Adrenal gland (tissue), 5 donors: ENCODE data around the gene PTPRO.

Experiments used
- CTCF ChIP-seq, 6 experiments: fragments of 450-650 bp in 4 of 6; fragments of 200-600 bp in 2 of 6; sonication (generic) in 1 of 6; IDR thresholded peaks; 1 replicate in 5 of 6; 2 replicates in 1 of 6; pipeline versions ENCODE4 v1.5.1 to v1.8.0; 2016 to 2021; ENCODE audit warnings: antibody characterized with exemption in 6 of 6, mild to moderate bottlenecking in 2 of 6, moderate library complexity in 1 of 6
- POLR2A ChIP-seq, 2 donors: fragments of 450-650 bp; IDR thresholded peaks; one replicate each; pipeline ENCODE4 v1.6.1; 2017; ENCODE audit warnings: antibody characterized with exemption in 2 of 2, mild to moderate bottlenecking in 2 of 2, moderate library complexity in 1 of 2
- donor health status: DM: no; HTN: no; CAD: no.

- TF ChIP-seq CTCF (IDR thresholded peaks at IDR 0.05) = no peak
- TF ChIP-seq POLR2A (IDR thresholded peaks at IDR 0.05) = no peak
These were observed 223.9 kb downstream of the PTPRO start for GRCh38 chr12:15546102-15546701.
